NCI-H1092 (cell line): Measurements from ENCODE around the gene ELP4.
"Not testable (repeated sequence)": the region's sequence is repeated elsewhere in the genome, so short reads cannot be mapped to it uniquely, and the experiment has no call there.

ENCODE experiments used
- DNase-seq: peaks from one replicate; lab custom pipeline; 2025; lab: John Stamatoyannopoulos, UW

Gene ELP4

GRCh38 chr11:31542862-31543261 is 33.3 kb downstream of the ELP4 start:
- DNase-seq: no peak

GRCh38 chr11:31555938-31556337 is 46.4 kb downstream of the ELP4 start:
- no peak for DNase-seq

- no peak for DNase-seq
Measured at GRCh38 chr11:31558001-31558400, 48.4 kb downstream of the ELP4 start.

GRCh38 chr11:31560842-31561476 is 51.4 kb downstream of the ELP4 start:
- DNase-seq: no peak

- DNase-seq: not testable (repeated sequence)
Measured at GRCh38 chr11:31564517-31564916, 55.0 kb downstream of the ELP4 start.

DNA sequence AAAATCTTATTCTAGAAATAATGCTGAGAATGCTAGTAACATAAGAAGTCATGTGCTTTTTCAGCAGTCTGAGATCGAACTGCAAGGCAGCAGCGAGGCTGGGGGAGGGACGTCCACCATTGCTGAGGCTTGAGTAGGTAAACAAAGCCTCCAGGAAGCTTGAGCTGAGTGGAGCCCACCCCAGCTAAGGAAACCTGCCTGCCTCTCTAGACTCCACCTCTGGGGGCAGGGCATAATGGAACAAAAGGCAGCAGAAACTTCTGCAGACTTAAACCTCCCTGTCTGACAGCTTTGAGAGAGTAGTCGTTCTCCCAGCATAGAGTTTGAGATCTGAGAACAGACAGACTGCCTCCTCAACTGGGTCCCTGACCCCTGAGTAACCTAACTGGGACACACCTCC is 64.6 kb downstream of the ELP4 start:
- DNase-seq: not testable (repeated sequence)

DNA sequence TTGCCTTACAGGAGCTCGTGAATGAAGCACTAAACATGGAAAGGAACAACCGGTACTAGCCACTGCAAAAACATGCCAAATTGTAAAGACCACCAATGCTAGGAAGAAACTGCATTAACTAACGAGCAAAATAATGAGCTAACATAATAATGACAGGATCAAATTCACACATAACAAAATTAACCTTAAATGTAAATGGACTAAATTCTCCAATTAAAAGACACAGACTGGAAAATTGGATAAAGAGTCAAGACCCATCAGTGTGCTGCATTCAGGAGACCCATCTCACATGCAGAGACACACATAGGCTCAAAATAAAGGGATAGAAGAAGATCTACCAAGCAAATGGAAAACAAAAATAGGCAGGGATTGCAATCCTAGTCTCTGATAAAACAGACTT is 66.2 kb downstream of the ELP4 start:
- not testable (repeated sequence) for DNase-seq

GRCh38 chr11:31579412-31579811 is 69.8 kb downstream of the ELP4 start:
- not testable (repeated sequence) for DNase-seq

DNA sequence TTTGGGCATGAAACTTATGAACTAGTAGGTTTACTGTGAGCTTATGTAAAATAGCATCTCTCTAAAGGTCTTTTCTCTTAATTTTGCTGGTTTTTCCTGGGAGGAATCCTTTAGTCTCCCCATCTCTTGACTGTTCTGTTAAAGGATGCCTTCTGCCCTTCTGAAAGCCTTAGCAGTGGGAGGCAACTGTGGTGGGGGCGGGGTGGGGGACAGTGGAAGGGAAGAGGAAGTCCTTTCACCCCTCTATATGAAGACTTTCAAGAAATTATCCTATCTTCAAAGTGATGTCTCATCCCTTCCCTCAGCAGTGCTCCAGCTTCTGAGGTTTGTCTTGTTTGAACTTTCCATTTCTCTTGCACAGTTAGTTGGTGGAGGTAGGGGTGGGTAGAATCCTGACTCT is 73.1 kb downstream of the ELP4 start:
- no peak for DNase-seq

DNA sequence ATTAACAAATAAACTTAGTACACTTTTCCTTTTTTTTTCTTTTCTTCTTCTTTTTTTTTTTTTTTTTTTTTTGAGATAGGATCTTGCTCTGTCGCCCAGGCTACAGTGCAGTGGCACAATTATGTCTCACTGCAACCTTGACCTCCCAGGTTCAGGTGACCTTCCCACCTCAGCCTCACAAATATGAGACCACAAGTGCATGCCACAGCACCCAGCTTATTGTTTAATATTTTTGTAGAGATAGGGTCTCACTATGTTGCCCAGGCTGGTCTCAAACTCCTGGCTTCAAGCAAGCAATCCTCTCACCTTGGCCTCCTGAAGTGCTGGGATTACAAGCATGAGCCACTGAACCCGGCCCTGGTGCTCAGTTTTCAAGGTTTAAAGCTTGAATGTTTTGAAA is 88.9 kb downstream of the ELP4 start:
- DNase-seq: no peak

DNA sequence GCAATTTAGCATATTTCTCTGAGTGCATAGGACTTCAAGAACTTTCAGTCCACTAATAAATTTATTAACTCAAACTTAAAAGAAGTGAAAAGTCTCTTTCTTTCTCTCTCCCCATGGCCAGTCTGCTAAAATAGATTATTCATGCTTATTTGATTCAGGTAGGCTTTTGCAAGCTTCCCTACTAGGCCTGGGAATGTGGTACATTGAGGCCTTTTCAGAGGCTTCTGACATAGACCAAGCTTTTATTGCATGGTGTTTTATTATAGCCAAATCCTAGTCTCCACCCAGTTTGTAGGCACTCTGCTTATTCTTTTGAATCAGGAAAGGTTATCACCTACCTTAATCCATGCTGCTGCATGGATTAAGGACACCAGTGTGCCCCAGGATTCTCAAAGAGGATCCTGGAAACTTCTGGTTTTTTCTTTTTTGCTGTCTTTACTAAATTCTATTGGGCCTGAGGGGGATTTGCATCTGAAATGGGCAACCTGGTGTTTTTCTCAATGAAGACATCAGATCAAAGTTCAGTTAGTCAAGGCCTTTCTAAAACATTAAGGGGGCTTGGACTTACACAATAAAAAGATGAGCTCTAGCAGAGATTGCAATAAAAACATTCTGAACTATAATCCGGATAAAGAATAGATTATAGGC is 92.2 kb downstream of the ELP4 start:
- DNase-seq: no peak

DNA sequence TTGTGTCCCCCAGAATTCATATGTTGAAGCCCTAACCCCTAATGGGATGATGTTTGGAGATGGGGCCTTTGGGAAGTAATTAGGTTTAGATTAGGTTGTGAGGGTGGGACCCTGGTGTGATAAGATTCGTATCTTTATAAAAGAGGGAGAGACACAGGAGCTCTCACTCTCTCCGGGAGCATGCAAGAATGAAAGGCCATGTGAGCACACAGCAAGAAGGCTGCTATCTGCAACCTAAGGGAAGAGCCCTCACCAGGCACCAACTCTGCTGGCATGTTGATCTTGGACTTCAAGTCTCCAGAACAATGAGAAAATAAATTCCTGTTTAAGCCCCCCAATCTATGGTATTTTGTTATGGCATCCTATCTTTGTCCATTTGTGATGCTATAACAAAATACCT is 97.3 kb downstream of the ELP4 start:
- DNase-seq: no peak

DNA sequence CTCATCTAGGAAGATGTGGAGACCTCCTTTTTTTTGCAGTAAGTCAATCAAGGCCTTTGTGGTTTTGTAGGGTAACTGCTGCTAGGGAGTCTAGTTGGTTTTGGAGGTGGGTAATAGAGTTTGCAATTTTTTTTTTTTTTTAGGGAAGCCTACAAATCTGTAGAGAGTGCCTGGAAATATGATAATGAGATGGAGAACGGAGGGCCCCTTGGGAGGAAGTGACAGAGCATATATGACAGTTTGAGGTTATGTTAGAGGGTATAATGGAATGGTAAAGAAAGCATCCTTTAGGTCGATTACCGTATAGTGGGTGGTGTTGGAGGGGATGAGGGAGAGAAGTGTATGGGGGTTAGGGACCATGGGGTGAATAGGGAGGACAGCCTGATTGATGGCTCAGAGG is 98.3 kb downstream of the ELP4 start:
- DNase-seq: no peak

GRCh38 chr11:31608995-31609394 is 99.4 kb downstream of the ELP4 start:
- DNase-seq: no peak

DNA sequence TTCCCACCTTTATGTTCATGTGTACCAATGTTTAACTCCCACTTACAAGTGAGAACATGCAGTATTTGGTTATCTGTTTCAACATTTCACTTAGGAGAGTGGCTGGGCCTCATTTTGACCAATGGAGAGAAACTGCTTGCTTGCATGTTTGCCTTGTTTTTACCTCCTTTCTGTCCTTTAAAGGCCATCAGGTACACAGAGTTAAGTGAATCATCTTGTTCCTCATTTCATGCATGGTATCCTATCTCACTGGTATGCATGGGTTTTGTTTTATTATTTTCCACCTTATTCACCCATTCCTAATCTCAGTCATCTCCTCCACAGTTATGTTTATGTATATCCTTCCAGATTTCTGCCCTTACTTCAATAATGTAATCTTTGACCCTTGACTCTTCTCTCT is 101.0 kb downstream of the ELP4 start:
- no peak for DNase-seq

GRCh38 chr11:31617246-31617645 is 107.7 kb downstream of the ELP4 start:
- no peak for DNase-seq

- DNase-seq: no peak
Measured at GRCh38 chr11:31619980-31620379, 110.4 kb downstream of the ELP4 start.

- no peak for DNase-seq
Measured at GRCh38 chr11:31620434-31620833, 110.9 kb downstream of the ELP4 start.

GRCh38 chr11:31625868-31626267 is 116.3 kb downstream of the ELP4 start:
- no peak for DNase-seq

DNA sequence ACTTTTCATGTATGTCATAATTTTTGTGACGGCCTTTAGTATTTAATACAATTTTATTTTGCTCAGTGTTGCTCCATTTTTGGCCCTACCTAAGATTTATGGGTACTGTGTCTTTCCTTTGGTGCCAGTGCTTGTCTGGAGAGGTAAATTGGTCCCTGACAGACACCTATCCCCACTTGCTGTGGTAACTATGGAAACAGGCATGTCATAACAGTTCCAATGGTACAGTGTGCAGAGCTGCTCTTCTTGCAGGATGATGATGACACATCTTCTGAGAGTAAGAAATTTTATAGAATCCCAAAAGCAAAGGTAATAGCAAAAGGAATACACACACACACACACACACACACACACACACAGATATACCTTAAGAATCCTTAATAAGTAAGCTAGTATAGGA is 118.5 kb downstream of the ELP4 start:
- DNase-seq: no peak

DNA sequence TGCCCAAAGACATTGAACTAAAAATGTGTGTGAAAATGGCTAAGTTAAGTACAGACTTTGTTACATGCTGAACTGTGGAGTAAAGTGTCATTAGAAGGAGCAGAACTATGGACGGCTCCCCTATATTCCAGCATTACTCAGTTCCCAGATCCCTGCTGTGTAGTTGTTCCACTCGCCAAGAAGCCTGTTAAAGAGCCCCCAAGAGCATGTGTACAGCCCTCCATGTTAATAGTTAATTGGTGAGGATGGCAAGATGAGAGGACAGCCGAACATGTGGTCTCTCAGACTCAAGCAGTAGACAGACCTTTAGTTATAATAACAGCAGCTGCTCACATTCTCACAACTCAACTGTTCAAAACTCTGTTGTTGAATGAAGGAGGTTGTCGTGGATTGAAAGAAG is 127.4 kb downstream of the ELP4 start:
- DNase-seq: no peak

DNA sequence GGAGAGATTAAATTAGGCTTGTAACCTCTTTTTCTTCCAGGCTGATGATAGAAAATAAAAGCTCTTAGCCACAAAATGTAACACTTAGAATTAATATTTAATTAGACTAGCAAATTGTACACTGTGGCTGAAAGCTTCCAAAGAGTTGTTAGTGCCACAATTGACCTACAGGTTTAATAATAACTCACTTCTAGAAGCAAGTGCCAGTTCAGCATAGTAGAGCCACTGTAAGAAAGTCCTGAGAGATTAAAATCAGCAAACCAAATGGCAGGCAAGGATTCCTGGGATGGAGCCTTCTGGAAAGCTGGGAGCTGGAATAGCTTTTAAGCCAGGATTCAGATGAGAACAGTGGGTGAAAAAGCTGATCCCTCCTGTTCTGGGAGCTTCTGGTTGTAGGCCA is 131.0 kb downstream of the ELP4 start:
- DNase-seq: no peak

- DNase-seq: peak; percentile 33
Measured at GRCh38 chr11:31641477-31642062, 132.0 kb downstream of the ELP4 start.

- no peak for DNase-seq
Measured at GRCh38 chr11:31643857-31644256, 134.3 kb downstream of the ELP4 start.
